Measurements from ENCODE around the gene GSC2. TPM values are rescaled to one million over a fixed set of nuclear protein-coding genes. Genes with fewer than 3 reads are reported as not detected.

Gene GSC2
- total and polyA plus RNA-seq, 2 of the 8 experiments (the other 6 are each of a cell fraction or from before 2014, with no cell fraction given) = 0.17 to 0.48 TPM

DNA sequence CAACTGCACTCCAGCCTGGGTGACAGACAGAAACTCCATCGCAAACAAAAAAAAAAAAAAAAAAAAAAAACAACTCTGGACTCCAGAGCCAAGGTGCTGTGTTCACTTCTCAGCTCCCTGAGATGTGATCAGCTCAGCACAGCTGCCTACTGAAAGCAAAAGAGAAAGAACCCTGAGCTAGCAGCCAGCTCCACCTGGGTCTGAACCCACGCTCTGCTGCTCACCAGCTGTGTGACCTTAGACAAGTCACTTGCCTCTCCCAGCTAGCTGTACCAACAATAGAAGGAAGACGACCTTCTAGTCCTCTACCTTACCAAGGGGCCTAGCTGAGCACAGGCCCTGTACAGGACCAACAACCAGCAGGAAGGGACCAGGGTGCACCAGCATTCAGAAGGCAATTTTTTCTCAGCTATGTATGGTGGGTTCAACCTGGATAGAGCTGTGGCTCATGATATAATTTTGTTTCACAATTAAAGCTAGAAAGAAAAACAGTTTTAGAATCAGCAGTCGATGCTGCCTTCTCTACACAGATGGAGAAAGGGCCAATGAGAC lies 31.7 kb downstream of the GSC2 start (continued):
- no peak for TF ChIP-seq CHD2 (IDR thresholded peaks at IDR 0.05; ENCODE audit: low read length)
- TF ChIP-seq CEBPB (IDR thresholded peaks at IDR 0.05; ENCODE audit: low read depth, low read length) = no peak
- no peak for TF ChIP-seq MAFK (IDR thresholded peaks at IDR 0.05; ENCODE audit: low read depth, low read length)

All from H1 (cell line).